ENCODE data around the gene WEE1. TPM values are rescaled to one million over a fixed set of nuclear protein-coding genes. Genes with fewer than 3 reads are reported as not detected.
A peak's percentile ranks its signal among the peaks of the same experiment; 100 is the strongest.
"Not testable (repeated sequence)": the region's sequence is repeated elsewhere in the genome, so short reads cannot be mapped to it uniquely, and the experiment has no call there.

WEE1 gene
- total RNA-seq, 1 donor from 2014 or later, result 17.3 TPM

DNA sequence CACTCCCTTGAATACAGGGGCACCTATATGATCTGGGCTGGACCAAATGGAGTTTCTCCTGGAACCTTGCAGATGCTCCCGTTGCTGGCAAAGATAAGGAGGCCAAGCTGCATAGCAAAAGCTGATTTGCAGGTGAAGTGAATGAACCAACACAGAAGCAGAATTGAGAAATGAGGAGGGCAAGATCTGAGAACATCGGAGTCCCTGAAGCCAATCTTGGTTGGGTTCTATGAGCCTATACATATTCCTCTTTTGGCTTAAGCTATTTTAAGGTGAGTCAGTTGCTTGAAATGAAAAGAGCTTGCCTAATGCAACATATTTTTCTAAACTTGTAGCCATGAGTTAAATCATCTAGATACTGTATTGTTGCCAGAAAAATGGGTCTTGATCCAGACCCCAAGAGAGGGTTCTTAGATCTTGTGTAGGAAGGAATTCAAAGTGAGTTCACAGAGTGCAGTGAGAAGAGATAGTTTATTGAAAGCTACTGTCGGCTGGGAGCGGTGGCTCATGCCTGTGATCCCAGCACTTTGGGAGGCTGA, 23.5 kb downstream of the WEE1 start:
- no peak for DNase-seq

DNA sequence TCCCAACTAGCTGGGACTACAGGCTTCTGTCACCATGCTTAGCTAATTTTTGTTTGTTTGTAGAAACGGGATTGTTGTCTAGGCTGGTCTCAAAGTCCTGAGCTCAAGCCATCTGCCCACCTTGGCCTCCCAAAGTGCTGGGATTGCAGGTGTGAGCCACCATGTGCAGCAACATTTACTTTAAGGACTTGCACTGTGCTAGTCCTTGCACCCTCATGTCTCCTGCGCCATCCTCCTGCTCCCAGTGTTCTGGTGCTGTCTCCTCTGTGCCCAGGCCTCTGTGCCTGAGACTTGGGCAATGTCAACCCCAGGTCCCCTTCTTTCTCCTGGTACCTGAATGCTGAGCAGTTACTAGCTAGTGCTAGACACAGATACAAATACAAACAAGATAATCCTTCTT, 26.7 kb downstream of the WEE1 start:
- no peak for DNase-seq

DNA sequence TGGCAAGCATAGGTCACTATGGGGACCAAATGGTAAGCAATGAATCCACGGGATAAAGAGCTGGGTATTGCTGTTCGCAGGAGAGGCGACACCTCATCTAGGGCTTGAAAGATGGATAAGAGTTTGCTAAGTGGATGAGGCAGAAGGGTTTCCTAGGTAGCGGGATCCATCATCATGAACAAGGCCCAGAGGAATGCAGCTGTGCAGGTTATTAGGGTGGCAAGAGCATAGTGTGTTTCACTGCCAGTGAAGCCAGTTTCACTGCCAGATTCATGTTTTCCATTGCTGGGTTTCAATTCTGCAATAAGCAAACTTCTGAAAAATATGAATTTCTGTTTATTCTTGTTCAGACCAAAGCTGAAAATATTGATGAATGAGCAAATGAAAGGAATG, 27.2 kb downstream of the WEE1 start:
- no peak for DNase-seq

- DNase-seq, result no peak
These were observed 27.8 kb downstream of the WEE1 start for GRCh38 chr11:9601037-9601875.

GRCh38 chr11:9601876-9602199, 28.4 kb downstream of the WEE1 start:
- no peak for DNase-seq

GRCh38 chr11:9603214-9603613, 29.7 kb downstream of the WEE1 start:
- DNase-seq, result not testable (repeated sequence)

GRCh38 chr11:9604134-9604533, 30.7 kb downstream of the WEE1 start:
- no peak for DNase-seq

- DNase-seq, result no peak
These were observed 32.3 kb downstream of the WEE1 start for GRCh38 chr11:9605742-9606141.

GRCh38 chr11:9606809-9607510, 33.5 kb downstream of the WEE1 start:
- DNase-seq, result no peak

GRCh38 chr11:9607511-9607899, 34.0 kb downstream of the WEE1 start:
- no peak for DNase-seq

- no peak for DNase-seq
These were observed 35.7 kb downstream of the WEE1 start for GRCh38 chr11:9609002-9609759.

- DNase-seq, result no peak
These were observed 36.4 kb downstream of the WEE1 start for GRCh38 chr11:9609841-9610240.

DNA sequence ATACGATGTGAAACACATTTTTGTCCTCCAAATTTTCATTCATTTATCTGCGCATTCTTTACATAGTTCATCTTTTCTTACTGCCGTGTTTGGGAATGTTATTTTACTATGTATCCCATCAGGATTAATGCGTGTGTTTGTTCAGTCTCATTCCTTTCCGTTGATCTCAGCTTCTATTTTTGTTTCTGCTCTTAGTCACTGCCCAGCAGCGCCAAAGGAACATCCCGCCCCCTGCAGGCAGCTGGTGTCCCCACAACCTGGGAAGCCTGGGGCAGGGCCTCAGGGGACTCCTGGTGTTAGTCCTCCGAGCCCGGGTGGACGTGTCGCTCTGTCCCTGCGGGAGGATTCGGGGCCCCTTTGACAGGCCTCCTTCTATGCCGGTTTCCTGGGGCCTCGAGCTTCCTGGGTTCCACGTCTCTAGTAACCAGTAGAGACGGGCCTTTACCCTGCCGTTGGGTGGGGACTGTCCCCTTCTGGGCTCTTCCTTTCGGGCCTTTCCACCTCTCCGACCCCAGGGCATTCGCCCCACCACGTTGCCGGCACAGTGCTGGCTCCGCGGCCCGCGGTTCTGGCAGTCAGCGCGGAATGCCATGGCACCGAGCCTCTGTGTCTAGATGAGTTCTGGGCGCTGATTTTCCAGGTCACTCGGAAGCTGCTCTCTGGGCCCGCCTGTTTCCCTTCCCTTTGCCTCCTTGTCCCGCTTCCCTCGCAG, 39.8 kb downstream of the WEE1 start:
- DNase-seq, result peak; percentile 87

DNA sequence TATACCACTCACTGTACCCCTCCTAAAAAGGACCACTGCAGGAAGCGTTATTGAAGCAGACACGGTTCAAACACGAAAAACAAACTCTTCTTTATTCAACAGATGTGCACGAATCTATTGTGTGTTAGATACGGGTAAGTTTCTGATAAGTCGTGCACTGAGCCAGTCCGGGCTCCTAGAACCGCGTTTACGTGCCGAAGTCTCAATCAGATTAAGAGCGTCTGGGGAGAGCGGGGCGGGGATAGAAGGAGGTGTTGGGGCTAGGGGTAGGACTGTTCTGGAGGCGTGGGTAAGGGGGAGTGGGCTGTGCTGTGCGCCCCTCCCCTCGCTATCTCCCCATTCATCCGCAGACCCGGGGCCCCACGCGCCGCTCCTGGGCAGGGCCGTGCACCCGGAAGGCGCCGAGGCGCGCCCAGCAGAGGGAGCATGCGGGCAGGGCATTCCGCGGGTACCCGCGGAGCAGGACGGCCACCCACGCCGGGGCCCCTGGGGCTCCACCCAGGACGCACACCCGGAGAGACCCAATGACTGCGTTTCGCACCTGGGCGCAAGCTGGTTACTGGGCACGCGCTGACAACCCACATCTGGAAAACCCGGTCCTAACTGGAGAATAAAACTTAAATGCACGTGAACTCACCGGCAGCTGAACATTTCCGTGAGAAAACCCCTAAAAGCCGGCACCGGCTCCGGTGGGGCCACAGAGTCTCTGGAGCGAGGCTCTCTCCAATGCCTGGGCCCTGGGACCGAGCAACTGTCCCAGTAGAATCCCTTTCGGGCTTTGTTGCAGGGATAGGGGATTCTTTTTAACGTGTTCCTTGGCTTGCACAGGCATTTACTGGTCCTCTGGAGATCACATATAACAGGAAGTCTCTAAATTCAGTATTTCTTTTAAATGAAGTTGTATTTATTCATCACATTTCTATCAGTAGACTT, 40.6 kb downstream of the WEE1 start:
- DNase-seq, result peak; percentile 68

DNA sequence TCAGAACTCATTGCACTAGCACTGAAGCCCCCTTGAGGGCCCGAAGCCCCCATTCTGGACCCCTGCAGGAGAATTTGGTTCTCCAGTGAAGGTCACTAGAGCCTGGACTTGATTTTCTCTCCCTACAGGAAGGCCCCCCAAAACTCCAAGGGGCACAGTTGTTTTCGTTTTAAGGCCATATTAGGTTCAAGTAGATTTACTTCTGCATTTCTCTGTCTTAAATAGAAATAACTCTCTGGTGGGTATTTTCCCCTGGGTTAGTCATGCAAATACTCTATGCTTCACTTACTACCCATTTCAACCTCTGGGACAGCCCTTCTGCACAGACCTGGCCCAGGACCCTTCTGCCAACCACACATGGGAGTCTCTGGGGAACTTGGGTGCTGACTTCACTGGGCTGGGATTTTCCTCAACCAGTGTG, 41.6 kb downstream of the WEE1 start:
- DNase-seq, result no peak

DNA sequence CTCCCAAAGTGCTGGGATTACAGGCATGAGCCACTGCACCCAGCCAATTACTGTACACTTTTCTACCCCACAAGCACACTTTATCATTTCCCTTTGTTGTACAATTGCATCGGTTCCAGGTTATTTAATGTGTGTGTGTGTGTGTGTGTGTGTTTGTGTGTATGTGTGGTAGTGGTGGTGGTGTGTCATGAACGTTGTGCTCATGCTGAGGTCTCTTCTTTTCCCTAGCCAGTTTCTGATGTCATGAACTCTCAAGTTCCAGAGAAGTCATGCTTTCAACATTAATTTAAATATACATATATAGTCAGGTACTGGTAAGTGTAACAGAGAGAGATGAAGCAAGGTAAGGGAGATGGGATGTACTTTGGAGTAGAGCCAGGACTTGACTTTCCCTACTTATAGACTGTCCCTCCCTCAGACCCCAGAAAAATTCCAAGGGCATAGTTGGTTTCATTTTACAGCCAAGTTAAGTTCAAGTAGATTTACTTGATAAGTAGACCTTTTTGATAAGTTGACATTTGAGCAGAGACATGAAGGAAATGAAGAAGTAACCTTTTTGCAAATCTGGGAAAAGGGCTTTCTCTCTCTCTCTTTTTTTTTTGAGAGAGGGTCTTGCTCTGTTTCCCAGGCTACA, 42.7 kb downstream of the WEE1 start:
- no peak for DNase-seq

GRCh38 chr11:9616858-9617257, 43.4 kb downstream of the WEE1 start:
- no peak for DNase-seq

DNA sequence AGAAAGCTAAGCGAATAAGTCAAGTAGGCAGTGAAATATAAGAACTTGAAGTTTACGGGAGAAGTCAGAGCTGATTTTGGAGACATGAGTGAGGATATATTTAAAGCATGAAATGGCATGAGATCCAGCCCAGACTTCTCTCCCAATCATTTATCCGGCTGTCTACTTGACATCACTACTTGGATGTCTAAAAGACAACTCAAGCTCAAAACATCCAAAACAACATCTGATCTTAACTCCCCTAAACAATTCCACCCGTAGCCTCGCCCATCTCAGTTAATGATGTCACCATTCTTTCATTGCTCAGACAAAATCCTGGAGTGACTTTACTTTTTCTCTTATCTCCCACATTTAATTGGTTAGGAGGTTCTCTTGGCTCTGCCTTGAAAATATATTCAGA, 44.5 kb downstream of the WEE1 start:
- DNase-seq, result no peak

DNA sequence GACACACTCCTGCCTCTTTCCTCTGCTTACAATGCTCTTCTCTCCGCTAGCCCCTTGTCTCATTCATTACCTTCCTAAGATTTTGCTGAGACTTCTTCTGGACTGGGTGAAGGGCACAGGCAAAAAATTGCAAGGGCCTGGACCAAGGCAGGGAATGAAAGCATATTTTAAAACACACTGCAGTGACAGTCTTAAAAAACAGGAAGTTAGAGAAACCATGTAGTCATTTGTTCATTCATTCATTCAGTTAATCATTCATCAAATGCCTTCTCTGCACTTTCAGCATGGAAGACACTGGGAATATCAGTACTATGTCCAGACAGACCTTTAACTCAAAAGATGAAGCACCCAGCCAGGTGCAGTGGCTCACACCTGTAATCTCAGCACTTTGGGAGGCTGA, 45.5 kb downstream of the WEE1 start:
- no peak for DNase-seq

- no peak for DNase-seq
These were observed 46.5 kb downstream of the WEE1 start for GRCh38 chr11:9619971-9620370.

DNA sequence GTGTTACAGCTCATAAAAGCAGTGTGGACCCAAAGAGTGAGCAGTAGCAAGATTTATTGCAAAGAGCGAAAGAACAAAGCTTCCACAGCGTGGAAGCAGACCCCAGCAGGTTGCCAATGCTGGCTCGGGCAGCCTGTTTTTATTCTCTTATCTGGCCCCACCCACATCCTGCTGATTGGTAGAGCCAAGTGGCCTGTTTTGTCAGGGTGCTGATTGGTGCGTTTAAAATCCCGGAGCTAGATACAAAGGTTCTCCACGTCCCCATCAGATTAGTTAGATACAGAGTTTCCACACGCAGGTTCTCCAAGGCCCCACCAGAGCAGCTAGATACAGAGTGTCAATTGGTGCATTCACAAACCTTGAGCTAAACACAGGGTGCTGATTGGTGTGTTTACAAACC, 48.9 kb downstream of the WEE1 start:
- not testable (repeated sequence) for DNase-seq

Measured in occipital lobe (tissue), 2 donors.